NCI-H1694 treated with DMSO at 0.1 percent for 48 hours (cell line): Measurements from ENCODE around the gene AMBRA1.

Experiments used
- DNase-seq: peaks from one replicate; lab custom pipeline; 2025; lab: John Stamatoyannopoulos, UW

The AMBRA1 gene

GRCh38 chr11:46505741-46506482 is 87.9 kb downstream of the AMBRA1 start:
- no peak for DNase-seq

GRCh38 chr11:46504817-46505613 is 88.8 kb downstream of the AMBRA1 start:
- DNase-seq, result no peak

- no peak for DNase-seq
These were observed 94.0 kb downstream of the AMBRA1 start for GRCh38 chr11:46499821-46500220.

GRCh38 chr11:46498968-46499367 is 94.9 kb downstream of the AMBRA1 start:
- no peak for DNase-seq

- no peak for DNase-seq
These were observed 95.6 kb downstream of the AMBRA1 start for GRCh38 chr11:46498179-46498578.

GRCh38 chr11:46497498-46497897 is 96.3 kb downstream of the AMBRA1 start:
- no peak for DNase-seq

- DNase-seq, result no peak
These were observed 100.0 kb downstream of the AMBRA1 start for GRCh38 chr11:46493791-46494190.

- DNase-seq, result no peak
These were observed 101.3 kb downstream of the AMBRA1 start for GRCh38 chr11:46492532-46492931.

GRCh38 chr11:46491661-46492330 is 102.0 kb downstream of the AMBRA1 start:
- no peak for DNase-seq

- no peak for DNase-seq
These were observed 103.2 kb downstream of the AMBRA1 start for GRCh38 chr11:46490666-46491065.

- peak; percentile 56 for DNase-seq
These were observed 103.9 kb downstream of the AMBRA1 start for GRCh38 chr11:46489656-46490560.

GRCh38 chr11:46485856-46486443 is 107.9 kb downstream of the AMBRA1 start:
- DNase-seq, result no peak

GRCh38 chr11:46484101-46484500 is 109.7 kb downstream of the AMBRA1 start:
- no peak for DNase-seq

- no peak for DNase-seq
These were observed 112.9 kb downstream of the AMBRA1 start for GRCh38 chr11:46480909-46481308.

- DNase-seq, result no peak
These were observed 113.6 kb downstream of the AMBRA1 start for GRCh38 chr11:46480166-46480726.

- DNase-seq, result no peak
These were observed 114.2 kb downstream of the AMBRA1 start for GRCh38 chr11:46479601-46480000.

GRCh38 chr11:46478196-46478595 is 115.6 kb downstream of the AMBRA1 start:
- no peak for DNase-seq

- DNase-seq, result no peak
These were observed 116.7 kb downstream of the AMBRA1 start for GRCh38 chr11:46477136-46477535.

- DNase-seq, result no peak
These were observed 117.8 kb downstream of the AMBRA1 start for GRCh38 chr11:46475926-46476545.
